ENCODE data around the gene CUL2.

GRCh38 chr10:34996843-34997242 is 93.3 kb downstream of the CUL2 start:
- no peak for TF ChIP-seq CTCF (IDR thresholded peaks at IDR 0.05; ENCODE audit: borderline replicate concordance, extremely low read depth, low read length, poor library complexity, severe bottlenecking)
- no peak for TF ChIP-seq EZH2 (IDR thresholded peaks at IDR 0.05; ENCODE audit: borderline replicate concordance, low read depth, low read length, severe bottlenecking)
